Measurements from ENCODE around the gene OLFM1. TPM values are rescaled to one million over a fixed set of nuclear protein-coding genes. Genes with fewer than 3 reads are reported as not detected.

Gene OLFM1
- total RNA-seq, 1 donor from 2014 or later = 2.8 TPM

- Mint-ChIP-seq H3K4me3 (ENCODE audit: unreplicated experiment) (no peak overlapping the region), H3K36me3 (ENCODE audit: low read depth) (peaks cover 2% of the 10 kb centered on the region), H3K27me3 (ENCODE audit: low read depth) (peaks cover 55% of the 10 kb centered on the region), H3K4me1 (ENCODE audit: low read depth) (no peaks in the 10 kb centered on the region), H3K9me3 (ENCODE audit: low read depth) (peaks cover 6% of the 10 kb centered on the region), H3K27ac (ENCODE audit: unreplicated experiment) (no peak overlapping the region)
- peak; percentile 46 for DNase-seq (ENCODE audit: low spot score)
- TF ChIP-seq CTCF (IDR thresholded peaks at IDR 0.05) = no peak
Measured at GRCh38 chr9:135066291-135066690, 21.2 kb upstream of the OLFM1 start.

DNA sequence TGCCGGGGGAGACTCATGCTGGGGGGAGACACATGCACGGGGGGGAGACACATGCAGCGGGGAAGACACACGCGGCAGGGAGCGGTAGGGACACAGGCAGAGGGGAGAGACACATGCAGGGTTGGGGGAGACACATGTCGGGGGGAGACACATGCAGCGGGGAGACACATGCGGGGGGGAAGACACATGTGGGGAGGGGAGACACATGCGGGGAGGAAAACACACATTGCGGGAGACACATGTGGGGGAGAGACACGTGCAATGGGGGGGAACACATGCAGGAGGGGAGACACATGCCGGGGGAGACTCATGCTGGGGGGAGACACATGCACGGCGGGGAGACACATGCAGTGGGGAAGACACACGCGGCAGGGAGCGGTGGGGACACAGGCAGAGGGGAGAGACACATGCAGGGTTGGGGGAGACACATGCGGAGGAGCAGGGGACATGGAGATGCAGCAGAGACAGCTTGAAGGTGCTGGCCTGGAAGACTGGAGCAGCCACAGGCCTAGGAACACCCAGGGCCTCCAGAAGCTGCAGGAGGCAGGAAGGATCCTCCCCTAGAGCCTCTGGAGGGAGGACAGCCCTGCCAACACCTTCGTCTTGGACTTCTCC is 20.3 kb upstream of the OLFM1 start:
- Mint-ChIP-seq H3K4me3 (ENCODE audit: unreplicated experiment) (no peak overlapping the region), H3K9me3 (ENCODE audit: low read depth) (peaks cover 6% of the 10 kb centered on the region), H3K27ac (ENCODE audit: unreplicated experiment) (no peak overlapping the region), H3K4me1 (ENCODE audit: low read depth) (no peaks in the 10 kb centered on the region), H3K27me3 (ENCODE audit: low read depth) (peaks cover 47% of the 10 kb centered on the region), H3K36me3 (ENCODE audit: low read depth) (peaks cover 2% of the 10 kb centered on the region)
- peak; percentile 60 for DNase-seq (ENCODE audit: low spot score)
- no peak for TF ChIP-seq CTCF (IDR thresholded peaks at IDR 0.05)

DNA sequence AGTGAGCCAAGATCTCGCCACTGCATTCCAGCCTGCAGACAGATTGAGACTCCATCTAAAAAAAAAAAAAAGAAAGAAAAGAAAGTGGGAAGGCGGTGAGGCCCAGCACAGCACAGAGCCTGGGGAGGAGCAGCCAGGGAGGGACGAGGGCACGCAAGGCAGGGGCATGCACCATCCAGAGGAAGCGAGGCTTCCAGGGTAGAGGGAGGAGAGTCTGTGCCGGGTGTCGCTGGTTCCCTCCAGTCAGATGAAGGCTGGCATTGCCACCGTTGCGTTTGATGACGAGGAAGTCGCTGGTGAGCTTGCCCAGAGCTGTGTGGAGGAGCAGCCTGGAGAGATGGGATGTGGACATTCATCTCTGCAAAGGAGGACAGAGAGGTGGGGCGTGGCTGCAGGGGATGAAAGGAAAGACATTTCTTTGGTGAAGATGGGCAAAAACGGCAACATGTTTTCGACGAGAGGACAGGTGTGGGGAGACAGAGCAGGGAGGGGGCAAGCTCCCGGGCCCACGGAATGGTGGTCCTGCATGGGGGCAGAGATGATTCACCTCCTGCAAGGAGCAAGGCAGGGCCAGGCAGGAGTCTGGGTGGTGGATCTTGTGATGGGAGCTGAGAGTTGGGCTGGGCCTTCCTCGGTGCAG is 18.6 kb upstream of the OLFM1 start:
- Mint-ChIP-seq H3K36me3 (ENCODE audit: low read depth) (peaks cover 2% of the 10 kb centered on the region), H3K27ac (ENCODE audit: unreplicated experiment) (no peak overlapping the region), H3K4me3 (ENCODE audit: unreplicated experiment) (no peak overlapping the region), H3K9me3 (ENCODE audit: low read depth) (peaks cover 6% of the 10 kb centered on the region), H3K27me3 (ENCODE audit: low read depth) (peaks cover 49% of the 10 kb centered on the region), H3K4me1 (ENCODE audit: low read depth) (no peaks in the 10 kb centered on the region)
- peak; percentile 62 for DNase-seq (ENCODE audit: low spot score)
- no peak for TF ChIP-seq CTCF (IDR thresholded peaks at IDR 0.05)

- Mint-ChIP-seq H3K36me3 (ENCODE audit: low read depth) (peaks cover 2% of the 10 kb centered on the region), H3K4me1 (ENCODE audit: low read depth) (no peaks in the 10 kb centered on the region), H3K9me3 (ENCODE audit: low read depth) (no peaks in the 10 kb centered on the region), H3K27me3 (ENCODE audit: low read depth) (peaks cover 46% of the 10 kb centered on the region), H3K27ac (ENCODE audit: unreplicated experiment) (no peak overlapping the region), H3K4me3 (ENCODE audit: unreplicated experiment) (no peak overlapping the region)
- TF ChIP-seq CTCF (IDR thresholded peaks at IDR 0.05) = no peak
- peak; percentile 47 for DNase-seq (ENCODE audit: low spot score)
Measured at GRCh38 chr9:135069558-135070197, 17.8 kb upstream of the OLFM1 start.

DNA sequence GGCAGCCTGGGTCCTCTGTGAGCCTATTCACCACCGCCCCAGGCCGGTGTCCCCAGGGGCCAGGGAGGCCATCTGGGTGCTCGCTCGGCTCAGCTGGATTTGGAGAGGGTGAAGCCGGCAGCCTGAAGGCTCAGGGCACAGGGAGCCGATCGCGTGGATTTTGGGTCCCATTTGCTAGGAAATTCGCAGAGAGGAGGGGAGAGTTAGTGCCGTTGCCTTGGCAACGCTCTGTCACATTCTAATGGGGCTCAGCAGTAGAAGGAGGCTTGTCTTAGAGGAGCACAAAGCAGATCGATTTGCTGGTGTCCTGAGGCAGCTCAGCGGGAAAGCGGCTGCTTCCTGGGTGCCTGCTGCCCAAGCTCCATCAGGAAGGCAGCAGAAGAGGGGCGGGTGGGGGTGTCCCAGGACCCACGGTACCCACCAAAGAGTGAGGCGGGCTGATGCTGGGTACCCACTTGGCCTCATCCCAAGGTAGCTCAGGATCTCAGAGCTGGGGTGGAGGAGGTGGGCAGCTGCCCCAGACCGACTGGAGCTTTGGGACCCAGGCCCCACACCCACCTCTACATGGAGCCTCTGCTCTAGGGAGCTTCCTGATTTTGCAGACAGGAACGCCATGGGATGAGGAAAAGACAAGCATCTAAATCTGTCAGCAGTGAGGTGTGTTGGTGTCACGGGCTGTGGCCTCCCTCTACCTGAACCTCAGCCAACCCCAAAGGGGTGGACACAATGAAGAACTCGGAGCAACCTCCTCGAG is 17.1 kb upstream of the OLFM1 start:
- Mint-ChIP-seq H3K4me3 (ENCODE audit: unreplicated experiment) (no peak overlapping the region), H3K27ac (ENCODE audit: unreplicated experiment) (no peak overlapping the region), H3K4me1 (ENCODE audit: low read depth) (no peaks in the 10 kb centered on the region), H3K36me3 (ENCODE audit: low read depth) (peaks cover 2% of the 10 kb centered on the region), H3K27me3 (ENCODE audit: low read depth) (peaks cover 50% of the 10 kb centered on the region), H3K9me3 (ENCODE audit: low read depth) (no peaks in the 10 kb centered on the region)
- peak; percentile 68 for DNase-seq (ENCODE audit: low spot score)
- no peak for TF ChIP-seq CTCF (IDR thresholded peaks at IDR 0.05)
